Erythroblast (primary cell): ENCODE measurements around the gene PCDH9.

Experiments
- GATA1 ChIP-seq: IDR thresholded peaks from 2 replicates; pipeline ENCODE4 v1.6.1; 2011; ENCODE audit warnings: low read depth, mild to moderate bottlenecking, control low read depth, low read length, moderate library complexity
- POLR2A ChIP-seq: IDR thresholded peaks from 2 replicates; pipeline ENCODE4 v1.6.1; 2011; ENCODE audit warnings: mild to moderate bottlenecking, low read length

- TF ChIP-seq GATA1 (no peak), POLR2A (no peak)
Measured at GRCh38 chr13:67151652-67152051, 78.5 kb downstream of the PCDH9 start.
